OCI-LY3 (cell line): ENCODE measurements around the gene CENPT.

Experiments
- H2AFZ ChIP-seq: fragments of 200-600, 300-600 bp; shearing (Covaris generic); 2 replicates; pipeline ENCODE4 v1.6.0; 2014; ENCODE audit warnings: antibody characterized with exemption, low read depth, low read length
- H3K27ac ChIP-seq: fragments of 200-600, 300-600 bp; sonication (generic); 2 replicates; pipeline ENCODE4 v1.5.1; 2014; ENCODE audit warnings: mild to moderate bottlenecking, low read length, moderate library complexity, mixed read lengths
- H3K27me3 ChIP-seq: fragments of 200-600, 300-600 bp; sonication (generic); 2 replicates; pipeline ENCODE4 v1.6.1; 2014; ENCODE audit warnings: low read depth, low read length, mixed read lengths
- H3K36me3 ChIP-seq: fragments of 200-600, 300-600 bp; sonication (generic); replicated peaks from 2 replicates; pipeline ENCODE3; 2014; ENCODE audit warnings: low read depth, low read length, mixed read lengths
- H3K4me1 ChIP-seq: fragments of 300-600, 200-600 bp; sonication (generic); 2 replicates; pipeline ENCODE4 v1.6.1; 2014; ENCODE audit warnings: low read length, mixed read lengths
- H3K4me2 ChIP-seq: fragments of 200-600, 300-600 bp; sonication (generic); 2 replicates; pipeline ENCODE4 v1.6.1; 2014; ENCODE audit warnings: low read length, mixed read lengths
- H3K4me3 ChIP-seq: fragments of 300-600, 200-600 bp; sonication (generic); 2 replicates; pipeline ENCODE4 v1.5.1; 2014; ENCODE audit warnings: antibody characterized with exemption, mild to moderate bottlenecking, low read length, moderate library complexity
- H3K79me2 ChIP-seq: fragments of 300-600, 200-600 bp; shearing (Covaris generic); 2 replicates; pipeline ENCODE4 v1.6.1; 2014; ENCODE audit warnings: mild to moderate bottlenecking, low read length, mixed read lengths
- H3K9ac ChIP-seq: fragments of 300-600, 200-600 bp; shearing (Covaris generic); 2 replicates; pipeline ENCODE4 v1.6.0; 2014; ENCODE audit warnings: mild to moderate bottlenecking, low read length, moderate library complexity
- H3K9me3 ChIP-seq: fragments of 200-600, 300-600 bp; shearing (Covaris generic); 2 replicates; pipeline ENCODE4 v1.6.1; 2014; ENCODE audit warnings: low read length, mixed read lengths; ENCODE audit not compliant: insufficient read depth
- H4K20me1 ChIP-seq: fragments of 200-600, 300-600 bp; sonication (generic); 2 replicates; pipeline ENCODE4 v1.6.1; 2016; ENCODE audit warnings: low read length, mixed read lengths; ENCODE audit not compliant: insufficient read depth
- CTCF ChIP-seq: fragments of 200-600, 300-600 bp; sonication (generic); IDR thresholded peaks from 2 replicates; pipeline ENCODE4 v1.5.1; 2014; ENCODE audit warnings: antibody characterized with exemption, low read length, low read depth
- EZH2phosphoT487 ChIP-seq: fragments of 200-600 bp; shearing (Covaris generic); IDR thresholded peaks from 2 replicates; pipeline ENCODE4 v1.6.1; 2018; ENCODE audit warnings: antibody characterized with exemption, mixed run types, low read depth

Gene CENPT

GRCh38 chr16:67861877-67862276, 14.4 kb upstream of the CENPT start:
- H3K4me1 ChIP-seq = no peaks in the 10 kb centered on the region
- no peak overlapping the region for H3K4me2 ChIP-seq
- H3K9ac ChIP-seq = no peak overlapping the region
- no peak for TF ChIP-seq CTCF
- no peak for TF ChIP-seq EZH2phosphoT487
- H3K9me3 ChIP-seq = no peaks in the 10 kb centered on the region
- H3K27me3 ChIP-seq = no peaks in the 10 kb centered on the region
- H4K20me1 ChIP-seq = peaks cover 35% of the 10 kb centered on the region
- no peak overlapping the region for H2AFZ ChIP-seq
- H3K79me2 ChIP-seq = peaks cover 81% of the 10 kb centered on the region
- H3K27ac ChIP-seq = no peak overlapping the region
- peaks cover 10% of the 10 kb centered on the region for H3K36me3 ChIP-seq
- H3K4me3 ChIP-seq = no peak overlapping the region

GRCh38 chr16:67860589-67861398, 13.3 kb upstream of the CENPT start:
- Histone ChIP-seq H3K4me1 (no peaks in the 10 kb centered on the region), H3K36me3 (peaks cover 10% of the 10 kb centered on the region), H3K9ac (no peak overlapping the region), H3K4me3 (no peak overlapping the region), H3K9me3 (no peaks in the 10 kb centered on the region), H3K79me2 (peaks cover 92% of the 10 kb centered on the region), H3K4me2 (no peak overlapping the region), H3K27me3 (no peaks in the 10 kb centered on the region), H4K20me1 (peaks cover 39% of the 10 kb centered on the region), H3K27ac (no peak overlapping the region), H2AFZ (no peak overlapping the region)
- TF ChIP-seq EZH2phosphoT487 (no peak), CTCF (no peak)

- H3K36me3 ChIP-seq = peaks cover 13% of the 10 kb centered on the region
- H3K4me3 ChIP-seq = no peak overlapping the region
- H3K27ac ChIP-seq = no peak overlapping the region
- no peaks in the 10 kb centered on the region for H3K4me1 ChIP-seq
- H3K27me3 ChIP-seq = no peaks in the 10 kb centered on the region
- TF ChIP-seq EZH2phosphoT487 = no peak
- TF ChIP-seq CTCF = no peak
- H2AFZ ChIP-seq = no peak overlapping the region
- peaks cover 53% of the 10 kb centered on the region for H4K20me1 ChIP-seq
- peaks cover 97% of the 10 kb centered on the region for H3K79me2 ChIP-seq
- no peak overlapping the region for H3K4me2 ChIP-seq
- no peaks in the 10 kb centered on the region for H3K9me3 ChIP-seq
- no peak overlapping the region for H3K9ac ChIP-seq
Observed at GRCh38 chr16:67858500-67858899, 11.0 kb upstream of the CENPT start.

GRCh38 chr16:67857547-67858233, 10.2 kb upstream of the CENPT start:
- Histone ChIP-seq H2AFZ (no peak overlapping the region), H3K36me3 (peaks cover 13% of the 10 kb centered on the region), H3K27ac (no peak overlapping the region), H3K4me1 (no peaks in the 10 kb centered on the region), H4K20me1 (peaks cover 50% of the 10 kb centered on the region), H3K4me3 (no peak overlapping the region), H3K27me3 (no peaks in the 10 kb centered on the region), H3K79me2 (peaks cover 97% of the 10 kb centered on the region), H3K9ac (no peak overlapping the region), H3K4me2 (no peak overlapping the region), H3K9me3 (no peaks in the 10 kb centered on the region)
- no peak for TF ChIP-seq EZH2phosphoT487
- TF ChIP-seq CTCF = no peak
